HepG2 (cell line): Measurements from ENCODE around the gene TRAP1. TPM values are rescaled to one million over a fixed set of nuclear protein-coding genes. Genes with fewer than 3 reads are reported as not detected.

ENCODE experiments used
- ADNP ChIP-seq: sonication (generic); formaldehyde crosslinking; IDR thresholded peaks from 2 replicates; pipeline ENCODE4 v1.4.0; 2020; ENCODE audit warnings: missing genetic modification reagents
- FOXK1 ChIP-seq: sonication (generic); formaldehyde crosslinking; IDR thresholded peaks from 2 replicates; pipeline ENCODE4 v1.4.0; 2020; ENCODE audit warnings: low read depth, missing genetic modification reagents, borderline replicate concordance
- MED13 ChIP-seq: sonication (generic); formaldehyde crosslinking; IDR thresholded peaks from 2 replicates; pipeline ENCODE4 v1.5.0; 2020; ENCODE audit warnings: missing genetic modification reagents
- NFKBIZ ChIP-seq: IDR thresholded peaks from 2 replicates; pipeline ENCODE4 v1.6.1; 2018; ENCODE audit warnings: missing genetic modification reagents, missing compliant biosample characterization
- SPEN ChIP-seq: sonication (generic); formaldehyde crosslinking; IDR thresholded peaks from 2 replicates; pipeline ENCODE4 v1.5.1; 2020; ENCODE audit warnings: low read depth, mild to moderate bottlenecking, missing genetic modification reagents
- WIZ ChIP-seq: sonication (generic); formaldehyde crosslinking; IDR thresholded peaks from 2 replicates; pipeline ENCODE4 v1.5.1; 2020; ENCODE audit warnings: mild to moderate bottlenecking, missing genetic modification reagents
- ZMYM3 ChIP-seq: sonication (generic); formaldehyde crosslinking; IDR thresholded peaks from 2 replicates; pipeline ENCODE4 v1.5.1; 2020; ENCODE audit warnings: mild to moderate bottlenecking, missing genetic modification reagents
- ZNF101 ChIP-seq: sonication (generic); formaldehyde crosslinking; IDR thresholded peaks from 2 replicates; pipeline ENCODE4 v1.4.0; 2020; ENCODE audit warnings: mild to moderate bottlenecking, low read depth, missing genetic modification reagents, borderline replicate concordance
- ZNF121 ChIP-seq: sonication (generic); formaldehyde crosslinking; IDR thresholded peaks from 2 replicates; pipeline ENCODE4 v1.5.0; 2020; ENCODE audit warnings: mild to moderate bottlenecking, missing genetic modification reagents
- ZNF136 ChIP-seq: sonication (generic); formaldehyde crosslinking; IDR thresholded peaks from 2 replicates; pipeline ENCODE4 v1.8.1; 2022; ENCODE audit warnings: low read depth, mild to moderate bottlenecking, moderate library complexity, missing genetic modification reagents
- ZNF235 ChIP-seq: sonication (generic); formaldehyde crosslinking; IDR thresholded peaks from 2 replicates; pipeline ENCODE4 v1.8.1; 2023; ENCODE audit warnings: mild to moderate bottlenecking, missing genetic modification reagents, borderline replicate concordance
- ZNF850 ChIP-seq: sonication (generic); formaldehyde crosslinking; conservative IDR thresholded peaks from 2 replicates; pipeline ENCODE4 v1.9.0; 2021; ENCODE audit warnings: mild to moderate bottlenecking, missing genetic modification reagents
- polyA plus RNA-seq, 8 experiments: library from polyadenylated mRNA; depleted of rRNA in 3 of 8; stranded (reverse) in 7 of 8; unstranded in 1 of 8; fragments of >200 nt; fragmentation: Illumina TruSeq in 4 of 8; extraction: Trizol in 4 of 8; gene quantifications; 2 replicates each; pipeline versions ENCODE4 v1.2.1 to v1.2.3, GENCODE V29; 2011 to 2016; ENCODE audit warnings: low read depth in 4 of 8, missing spikeins in 1 of 8, mixed read lengths in 1 of 8; ENCODE audit not compliant: insufficient read depth in 1 of 8
- total RNA-seq, 5 experiments: library from RNA; depleted of rRNA; stranded (reverse); fragments of >200 nt; fragmentation: Illumina TruSeq; extraction: Trizol; gene quantifications; 2 replicates each; pipeline ENCODE4 v1.2.3, GENCODE V29; 2016; ENCODE audit warnings: low read depth in 1 of 5
- TF ChIP-seq, protein P1 (sequence below): IDR thresholded peaks from 2 replicates; pipeline ENCODE4 v1.6.1; 2012; ENCODE audit warnings: low read length, improper control_type of control experiment
- TF ChIP-seq, protein P2 (sequence below): sonication (generic); formaldehyde crosslinking; IDR thresholded peaks from 2 replicates; pipeline ENCODE4 v1.4.0; 2020; ENCODE audit warnings: missing genetic modification reagents, borderline replicate concordance
- TF ChIP-seq, protein P3 (sequence below): sonication (generic); formaldehyde crosslinking; IDR thresholded peaks from 2 replicates; pipeline ENCODE4 v1.5.1; 2020; ENCODE audit warnings: mild to moderate bottlenecking, missing genetic modification reagents
- TF ChIP-seq, protein P4 (sequence below): sonication (generic); formaldehyde crosslinking; IDR thresholded peaks from 2 replicates; pipeline ENCODE4 v1.8.0; 2022; ENCODE audit warnings: mild to moderate bottlenecking, missing genetic modification reagents, moderate library complexity
- TF ChIP-seq, protein P5 (sequence below): sonication (generic); formaldehyde crosslinking; IDR thresholded peaks from 2 replicates; pipeline ENCODE4 v1.5.1; 2020; ENCODE audit warnings: missing genetic modification reagents, mild to moderate bottlenecking, borderline replicate concordance

The TRAP1 gene
- total and polyA plus RNA-seq, 2 of the 13 experiments (the other 11 are each of a cell fraction or from before 2014, with no cell fraction given): 127 to 240 TPM

DNA sequence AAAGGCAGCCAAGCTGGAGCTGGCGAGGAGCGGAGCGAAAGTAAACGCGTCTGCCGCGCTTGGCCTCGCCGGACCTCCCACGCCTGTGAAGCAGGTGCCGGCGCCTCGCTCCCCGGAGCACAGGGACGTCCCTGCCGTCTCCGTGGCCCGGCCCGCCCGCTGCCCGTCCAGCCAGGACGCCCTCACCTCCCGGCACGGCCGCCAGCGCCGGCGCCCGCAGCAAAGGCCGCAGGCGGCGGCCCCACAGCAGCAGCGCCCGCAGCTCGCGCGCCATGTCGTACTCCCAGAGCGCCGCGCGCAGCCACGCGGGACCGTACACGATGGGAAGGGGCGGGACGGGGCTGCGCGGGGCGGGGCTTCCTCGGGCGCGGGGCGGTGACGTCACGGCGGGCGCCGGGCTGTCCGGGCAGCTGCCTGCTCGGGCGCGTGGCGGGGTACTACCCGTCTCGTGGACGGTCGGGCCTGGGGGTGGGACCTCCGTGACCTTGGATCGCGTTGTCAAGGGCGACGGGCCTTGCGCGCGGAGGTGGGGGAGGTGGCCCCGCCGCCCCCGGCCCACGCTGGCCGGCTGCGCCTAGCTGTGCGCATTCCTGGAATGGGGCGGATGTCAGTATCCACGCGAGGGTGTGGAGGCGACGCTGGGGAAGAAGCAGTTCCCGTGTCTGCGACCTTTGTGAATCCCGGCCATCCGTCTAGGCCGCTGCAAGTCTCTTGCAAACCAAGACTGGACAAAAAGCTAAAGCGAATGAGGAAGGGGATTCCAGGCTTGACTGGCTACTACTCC lies at the start of gene TRAP1 (continued):
- TF ChIP-seq, protein P1, sequence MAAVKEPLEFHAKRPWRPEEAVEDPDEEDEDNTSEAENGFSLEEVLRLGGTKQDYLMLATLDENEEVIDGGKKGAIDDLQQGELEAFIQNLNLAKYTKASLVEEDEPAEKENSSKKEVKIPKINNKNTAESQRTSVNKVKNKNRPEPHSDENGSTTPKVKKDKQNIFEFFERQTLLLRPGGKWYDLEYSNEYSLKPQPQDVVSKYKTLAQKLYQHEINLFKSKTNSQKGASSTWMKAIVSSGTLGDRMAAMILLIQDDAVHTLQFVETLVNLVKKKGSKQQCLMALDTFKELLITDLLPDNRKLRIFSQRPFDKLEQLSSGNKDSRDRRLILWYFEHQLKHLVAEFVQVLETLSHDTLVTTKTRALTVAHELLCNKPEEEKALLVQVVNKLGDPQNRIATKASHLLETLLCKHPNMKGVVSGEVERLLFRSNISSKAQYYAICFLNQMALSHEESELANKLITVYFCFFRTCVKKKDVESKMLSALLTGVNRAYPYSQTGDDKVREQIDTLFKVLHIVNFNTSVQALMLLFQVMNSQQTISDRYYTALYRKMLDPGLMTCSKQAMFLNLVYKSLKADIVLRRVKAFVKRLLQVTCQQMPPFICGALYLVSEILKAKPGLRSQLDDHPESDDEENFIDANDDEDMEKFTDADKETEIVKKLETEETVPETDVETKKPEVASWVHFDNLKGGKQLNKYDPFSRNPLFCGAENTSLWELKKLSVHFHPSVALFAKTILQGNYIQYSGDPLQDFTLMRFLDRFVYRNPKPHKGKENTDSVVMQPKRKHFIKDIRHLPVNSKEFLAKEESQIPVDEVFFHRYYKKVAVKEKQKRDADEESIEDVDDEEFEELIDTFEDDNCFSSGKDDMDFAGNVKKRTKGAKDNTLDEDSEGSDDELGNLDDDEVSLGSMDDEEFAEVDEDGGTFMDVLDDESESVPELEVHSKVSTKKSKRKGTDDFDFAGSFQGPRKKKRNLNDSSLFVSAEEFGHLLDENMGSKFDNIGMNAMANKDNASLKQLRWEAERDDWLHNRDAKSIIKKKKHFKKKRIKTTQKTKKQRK: no peak
- TF ChIP-seq ZNF235 (CRISPR knock-in tag): peak; percentile 31; the same call in 1 of the 2 replicates
- TF ChIP-seq ZMYM3: 0 out of 2 replicates have a peak, but pooled peaks have one; percentile 20
- TF ChIP-seq MED13 (CRISPR knock-in tag): peak; percentile 24; the same call in 1 of the 2 replicates
- TF ChIP-seq ADNP: no peak
- no peak for TF ChIP-seq ZNF136 (CRISPR knock-in tag)
- no peak for TF ChIP-seq ZNF850 (CRISPR knock-in tag)
- TF ChIP-seq, protein P2, sequence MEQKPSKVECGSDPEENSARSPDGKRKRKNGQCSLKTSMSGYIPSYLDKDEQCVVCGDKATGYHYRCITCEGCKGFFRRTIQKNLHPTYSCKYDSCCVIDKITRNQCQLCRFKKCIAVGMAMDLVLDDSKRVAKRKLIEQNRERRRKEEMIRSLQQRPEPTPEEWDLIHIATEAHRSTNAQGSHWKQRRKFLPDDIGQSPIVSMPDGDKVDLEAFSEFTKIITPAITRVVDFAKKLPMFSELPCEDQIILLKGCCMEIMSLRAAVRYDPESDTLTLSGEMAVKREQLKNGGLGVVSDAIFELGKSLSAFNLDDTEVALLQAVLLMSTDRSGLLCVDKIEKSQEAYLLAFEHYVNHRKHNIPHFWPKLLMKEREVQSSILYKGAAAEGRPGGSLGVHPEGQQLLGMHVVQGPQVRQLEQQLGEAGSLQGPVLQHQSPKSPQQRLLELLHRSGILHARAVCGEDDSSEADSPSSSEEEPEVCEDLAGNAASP: no peak
- TF ChIP-seq, protein P3, sequence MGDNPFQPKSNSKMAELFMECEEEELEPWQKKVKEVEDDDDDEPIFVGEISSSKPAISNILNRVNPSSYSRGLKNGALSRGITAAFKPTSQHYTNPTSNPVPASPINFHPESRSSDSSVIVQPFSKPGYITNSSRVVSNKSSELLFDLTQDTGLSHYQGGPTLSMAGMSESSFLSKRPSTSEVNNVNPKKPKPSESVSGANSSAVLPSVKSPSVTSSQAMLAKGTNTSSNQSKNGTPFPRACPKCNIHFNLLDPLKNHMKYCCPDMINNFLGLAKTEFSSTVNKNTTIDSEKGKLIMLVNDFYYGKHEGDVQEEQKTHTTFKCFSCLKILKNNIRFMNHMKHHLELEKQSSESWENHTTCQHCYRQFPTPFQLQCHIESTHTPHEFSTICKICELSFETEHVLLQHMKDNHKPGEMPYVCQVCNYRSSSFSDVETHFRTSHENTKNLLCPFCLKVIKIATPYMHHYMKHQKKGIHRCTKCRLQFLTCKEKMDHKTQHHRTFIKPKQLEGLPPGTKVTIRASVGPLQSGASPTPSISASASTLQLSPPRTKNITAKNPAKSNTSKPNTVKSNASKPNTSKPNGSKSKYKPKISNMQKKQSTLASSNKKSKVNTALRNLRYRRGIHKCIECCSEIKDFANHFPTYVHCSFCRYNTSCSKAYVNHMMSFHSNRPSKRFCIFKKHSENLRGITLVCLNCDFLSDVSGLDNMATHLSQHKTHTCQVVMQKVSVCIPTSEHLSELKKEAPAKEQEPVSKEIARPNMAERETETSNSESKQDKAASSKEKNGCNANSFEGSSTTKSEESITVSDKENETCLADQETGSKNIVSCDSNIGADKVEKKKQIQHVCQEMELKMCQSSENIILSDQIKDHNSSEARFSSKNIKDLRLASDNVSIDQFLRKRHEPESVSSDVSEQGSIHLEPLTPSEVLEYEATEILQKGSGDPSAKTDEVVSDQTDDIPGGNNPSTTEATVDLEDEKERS (CRISPR knock-in tag): no peak
- TF ChIP-seq, protein P4, sequence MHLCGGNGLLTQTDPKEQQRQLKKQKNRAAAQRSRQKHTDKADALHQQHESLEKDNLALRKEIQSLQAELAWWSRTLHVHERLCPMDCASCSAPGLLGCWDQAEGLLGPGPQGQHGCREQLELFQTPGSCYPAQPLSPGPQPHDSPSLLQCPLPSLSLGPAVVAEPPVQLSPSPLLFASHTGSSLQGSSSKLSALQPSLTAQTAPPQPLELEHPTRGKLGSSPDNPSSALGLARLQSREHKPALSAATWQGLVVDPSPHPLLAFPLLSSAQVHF (CRISPR knock-in tag): no peak
- no peak for TF ChIP-seq ZNF101 (CRISPR knock-in tag)
- TF ChIP-seq, protein P5, sequence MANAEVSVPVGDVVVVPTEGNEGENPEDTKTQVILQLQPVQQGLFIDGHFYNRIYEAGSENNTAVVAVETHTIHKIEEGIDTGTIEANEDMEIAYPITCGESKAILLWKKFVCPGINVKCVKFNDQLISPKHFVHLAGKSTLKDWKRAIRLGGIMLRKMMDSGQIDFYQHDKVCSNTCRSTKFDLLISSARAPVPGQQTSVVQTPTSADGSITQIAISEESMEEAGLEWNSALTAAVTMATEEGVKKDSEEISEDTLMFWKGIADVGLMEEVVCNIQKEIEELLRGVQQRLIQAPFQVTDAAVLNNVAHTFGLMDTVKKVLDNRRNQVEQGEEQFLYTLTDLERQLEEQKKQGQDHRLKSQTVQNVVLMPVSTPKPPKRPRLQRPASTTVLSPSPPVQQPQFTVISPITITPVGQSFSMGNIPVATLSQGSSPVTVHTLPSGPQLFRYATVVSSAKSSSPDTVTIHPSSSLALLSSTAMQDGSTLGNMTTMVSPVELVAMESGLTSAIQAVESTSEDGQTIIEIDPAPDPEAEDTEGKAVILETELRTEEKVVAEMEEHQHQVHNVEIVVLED (CRISPR knock-in tag): peak; percentile 66
- TF ChIP-seq FOXK1: no peak
- peak; percentile 87 for TF ChIP-seq SPEN (CRISPR knock-in tag)
- 0 out of 2 replicates have a peak, but pooled peaks have one; percentile 61 for TF ChIP-seq WIZ (CRISPR knock-in tag)
- TF ChIP-seq ZNF121 (CRISPR knock-in tag): no peak
- TF ChIP-seq NFKBIZ (CRISPR knock-in tag): 0 out of 2 replicates have a peak, but pooled peaks have one; percentile 56
